IPS DF 4.7 (cell line): ENCODE measurements around the gene IMP4.

Experiments
- DNase-seq: peaks from one replicate; pipeline ENCODE4 v3.0.0-alpha.2; 2013; ENCODE audit warnings: low spot score; ENCODE audit errors: extremely low read depth

The IMP4 gene

GRCh38 chr2:130377491-130377890, 34.8 kb downstream of the IMP4 start:
- DNase-seq: no peak

GRCh38 chr2:130378206-130378897, 35.7 kb downstream of the IMP4 start:
- no peak for DNase-seq

GRCh38 chr2:130378898-130379214, 36.2 kb downstream of the IMP4 start:
- DNase-seq: no peak

- DNase-seq: no peak
These were observed 37.6 kb downstream of the IMP4 start for GRCh38 chr2:130380096-130380934.

GRCh38 chr2:130381145-130381544, 38.4 kb downstream of the IMP4 start:
- DNase-seq: no peak

GRCh38 chr2:130381619-130382018, 38.9 kb downstream of the IMP4 start:
- no peak for DNase-seq

GRCh38 chr2:130382313-130382917, 39.7 kb downstream of the IMP4 start:
- no peak for DNase-seq

GRCh38 chr2:130385709-130386108, 43.0 kb downstream of the IMP4 start:
- no peak for DNase-seq

GRCh38 chr2:130387071-130387400, 44.3 kb downstream of the IMP4 start:
- no peak for DNase-seq

- DNase-seq: no peak
These were observed 45.1 kb downstream of the IMP4 start for GRCh38 chr2:130387804-130388203.

- no peak for DNase-seq
These were observed 45.7 kb downstream of the IMP4 start for GRCh38 chr2:130388221-130388907.

GRCh38 chr2:130389358-130389757, 46.7 kb downstream of the IMP4 start:
- DNase-seq: no peak

- no peak for DNase-seq
These were observed 47.1 kb downstream of the IMP4 start for GRCh38 chr2:130389783-130390182.

GRCh38 chr2:130390460-130391057, 47.9 kb downstream of the IMP4 start:
- no peak for DNase-seq

- DNase-seq: no peak
These were observed 48.6 kb downstream of the IMP4 start for GRCh38 chr2:130391058-130391871.

GRCh38 chr2:130391872-130392670, 49.4 kb downstream of the IMP4 start:
- no peak for DNase-seq

- no peak for DNase-seq
These were observed 50.7 kb downstream of the IMP4 start for GRCh38 chr2:130393318-130393910.
